Hepatocyte (in vitro differentiated cells): ENCODE data around the gene RPUSD4.

Experiments used
- EZH2 ChIP-seq: fragments of 200-600 bp; sonication (generic); IDR thresholded peaks from 2 replicates; pipeline ENCODE4 v1.6.1; 2016; ENCODE audit warnings: antibody characterized with exemption, mild to moderate bottlenecking, borderline replicate concordance
- EZH2phosphoT487 ChIP-seq: fragments of 200-600 bp; sonication (generic); IDR thresholded peaks from one replicate; pipeline ENCODE4 v1.6.1; 2018; ENCODE audit warnings: antibody characterized with exemption, mild to moderate bottlenecking, low read depth, moderate library complexity; ENCODE audit not compliant: unreplicated experiment, severe bottlenecking
- TF ChIP-seq, protein P1 (sequence below): fragments of 200-600 bp; sonication (generic); IDR thresholded peaks from 2 replicates; pipeline ENCODE4 v1.5.1; 2016; ENCODE audit warnings: antibody characterized with exemption, mild to moderate bottlenecking; ENCODE audit not compliant: poor library complexity

DNA sequence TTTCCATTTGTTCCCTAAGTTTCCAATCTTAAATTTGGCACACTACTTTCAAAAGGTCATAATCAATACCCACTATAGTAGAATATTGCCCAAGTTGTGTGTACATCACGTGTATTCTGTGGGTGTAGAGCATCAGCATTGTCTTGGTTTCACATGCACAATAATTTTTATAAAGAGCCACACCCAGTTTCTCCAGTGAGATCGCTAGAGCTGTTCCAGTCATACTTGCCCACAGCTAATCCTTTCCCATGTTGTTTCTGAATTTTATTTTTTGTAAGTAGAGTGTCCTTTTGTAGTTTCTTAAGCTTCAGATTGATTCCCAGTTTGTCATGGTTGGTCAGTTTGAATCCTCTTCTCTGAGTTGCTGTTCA, 13.8 kb upstream of the RPUSD4 start:
- TF ChIP-seq, protein P1, sequence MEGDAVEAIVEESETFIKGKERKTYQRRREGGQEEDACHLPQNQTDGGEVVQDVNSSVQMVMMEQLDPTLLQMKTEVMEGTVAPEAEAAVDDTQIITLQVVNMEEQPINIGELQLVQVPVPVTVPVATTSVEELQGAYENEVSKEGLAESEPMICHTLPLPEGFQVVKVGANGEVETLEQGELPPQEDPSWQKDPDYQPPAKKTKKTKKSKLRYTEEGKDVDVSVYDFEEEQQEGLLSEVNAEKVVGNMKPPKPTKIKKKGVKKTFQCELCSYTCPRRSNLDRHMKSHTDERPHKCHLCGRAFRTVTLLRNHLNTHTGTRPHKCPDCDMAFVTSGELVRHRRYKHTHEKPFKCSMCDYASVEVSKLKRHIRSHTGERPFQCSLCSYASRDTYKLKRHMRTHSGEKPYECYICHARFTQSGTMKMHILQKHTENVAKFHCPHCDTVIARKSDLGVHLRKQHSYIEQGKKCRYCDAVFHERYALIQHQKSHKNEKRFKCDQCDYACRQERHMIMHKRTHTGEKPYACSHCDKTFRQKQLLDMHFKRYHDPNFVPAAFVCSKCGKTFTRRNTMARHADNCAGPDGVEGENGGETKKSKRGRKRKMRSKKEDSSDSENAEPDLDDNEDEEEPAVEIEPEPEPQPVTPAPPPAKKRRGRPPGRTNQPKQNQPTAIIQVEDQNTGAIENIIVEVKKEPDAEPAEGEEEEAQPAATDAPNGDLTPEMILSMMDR: no peak
- TF ChIP-seq EZH2 (no peak), EZH2phosphoT487 (no peak)
